ENCODE data around the gene CHSY3.

CHSY3 gene

GRCh38 chr5:130090569-130091270 is 186.5 kb downstream of the CHSY3 start:
- Histone ChIP-seq H3K79me2 (no peaks in the 10 kb centered on the region), H3K27ac (no peak overlapping the region), H3K9ac (no peak overlapping the region), H3K4me1 (no peaks in the 10 kb centered on the region), H3K4me2 (ENCODE audit: low read length) (no peak overlapping the region), H3K9me3 (ENCODE audit: control insufficient read depth, low read length) (no peaks in the 10 kb centered on the region), H3K36me3 (ENCODE audit: control insufficient read depth, insufficient read depth, low read length) (no peaks in the 10 kb centered on the region), H2AFZ (no peak overlapping the region), H3K4me3 (ENCODE audit: low read depth, low read length) (no peak overlapping the region), H3K27me3 (ENCODE audit: control insufficient read depth, insufficient read depth, low read length) (no peaks in the 10 kb centered on the region)
- TF ChIP-seq CTCF (IDR thresholded peaks at IDR 0.05), result no peak

GRCh38 chr5:130092991-130093390 is 188.7 kb downstream of the CHSY3 start:
- Histone ChIP-seq H3K4me3 (ENCODE audit: low read depth, low read length) (no peak overlapping the region), H3K4me2 (ENCODE audit: low read length) (no peak overlapping the region), H3K27me3 (ENCODE audit: control insufficient read depth, insufficient read depth, low read length) (no peaks in the 10 kb centered on the region), H3K9ac (no peak overlapping the region), H3K27ac (no peak overlapping the region), H3K79me2 (no peaks in the 10 kb centered on the region), H3K4me1 (no peaks in the 10 kb centered on the region), H3K9me3 (ENCODE audit: control insufficient read depth, low read length) (no peaks in the 10 kb centered on the region), H2AFZ (no peak overlapping the region), H3K36me3 (ENCODE audit: control insufficient read depth, insufficient read depth, low read length) (no peaks in the 10 kb centered on the region)
- TF ChIP-seq CTCF (IDR thresholded peaks at IDR 0.05), result no peak

GRCh38 chr5:130096483-130096882 is 192.2 kb downstream of the CHSY3 start:
- no peaks in the 10 kb centered on the region for H3K36me3 ChIP-seq (ENCODE audit: control insufficient read depth, insufficient read depth, low read length)
- H3K79me2 ChIP-seq, result no peaks in the 10 kb centered on the region
- no peak for TF ChIP-seq CTCF (IDR thresholded peaks at IDR 0.05)
- H3K9me3 ChIP-seq (ENCODE audit: control insufficient read depth, low read length), result no peaks in the 10 kb centered on the region
- H3K9ac ChIP-seq, result no peak overlapping the region
- no peak overlapping the region for H3K27ac ChIP-seq
- no peaks in the 10 kb centered on the region for H3K27me3 ChIP-seq (ENCODE audit: control insufficient read depth, insufficient read depth, low read length)
- no peaks in the 10 kb centered on the region for H3K4me1 ChIP-seq
- H3K4me3 ChIP-seq (ENCODE audit: low read depth, low read length), result no peak overlapping the region
- no peak overlapping the region for H2AFZ ChIP-seq
- no peak overlapping the region for H3K4me2 ChIP-seq (ENCODE audit: low read length)

- Histone ChIP-seq H3K4me3 (ENCODE audit: low read depth, low read length) (no peak overlapping the region), H3K79me2 (no peaks in the 10 kb centered on the region)
Measured at GRCh38 chr5:130099008-130099407, 194.7 kb downstream of the CHSY3 start.

More at GRCh38 chr5:130099008-130099407, 194.7 kb downstream of the CHSY3 start:
- Histone ChIP-seq H3K36me3 (ENCODE audit: control insufficient read depth, insufficient read depth, low read length) (no peaks in the 10 kb centered on the region), H3K9ac (no peak overlapping the region), H3K27ac (no peak overlapping the region), H3K27me3 (ENCODE audit: control insufficient read depth, insufficient read depth, low read length) (no peaks in the 10 kb centered on the region), H2AFZ (no peak overlapping the region), H3K9me3 (ENCODE audit: control insufficient read depth, low read length) (no peaks in the 10 kb centered on the region), H3K4me2 (ENCODE audit: low read length) (no peak overlapping the region), H3K4me1 (no peaks in the 10 kb centered on the region)
- TF ChIP-seq CTCF (IDR thresholded peaks at IDR 0.05), result no peak
